Fibroblast of mammary gland (primary cell): ENCODE data around the gene PARM1.

Experiments used
- DNase-seq: peaks from one replicate; pipeline ENCODE4 v3.0.0-alpha.2; 2010; ENCODE audit warnings: low read depth
- H3K4me3 ChIP-seq: 2 replicates; pipeline ENCODE4 v1.5.1; 2011; ENCODE audit warnings: low read depth, mild to moderate bottlenecking, low read length, moderate library complexity; ENCODE audit not compliant: control insufficient read depth
- TF ChIP-seq, protein P1 (sequence below): conservative IDR thresholded peaks from 2 replicates; pipeline ENCODE4 v1.5.1; 2011; ENCODE audit warnings: low read depth, low read length, inconsistent platforms; ENCODE audit not compliant: control insufficient read depth, insufficient read depth

PARM1 gene

DNA sequence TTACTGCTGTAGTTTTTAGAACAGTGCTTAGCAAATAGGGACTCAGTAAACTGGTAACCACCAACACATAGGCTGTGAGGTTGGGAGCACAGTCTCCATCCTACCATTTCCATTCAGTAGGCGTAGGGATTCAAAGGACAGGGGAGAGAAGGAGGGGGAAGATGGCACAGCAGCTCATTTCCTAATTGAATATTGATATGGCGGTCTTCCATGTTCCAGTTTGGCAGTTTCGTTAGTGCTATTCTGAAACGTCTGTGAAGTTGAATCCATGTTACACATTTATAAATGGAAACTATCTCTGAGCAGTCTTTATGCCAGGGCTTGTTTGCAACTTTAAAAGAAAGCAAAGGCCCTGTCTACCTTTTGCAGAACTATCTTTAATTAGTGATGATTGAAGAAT, 105.5 kb downstream of the PARM1 start:
- no peak for DNase-seq
- no peak overlapping the region for H3K4me3 ChIP-seq
- TF ChIP-seq, protein P1, sequence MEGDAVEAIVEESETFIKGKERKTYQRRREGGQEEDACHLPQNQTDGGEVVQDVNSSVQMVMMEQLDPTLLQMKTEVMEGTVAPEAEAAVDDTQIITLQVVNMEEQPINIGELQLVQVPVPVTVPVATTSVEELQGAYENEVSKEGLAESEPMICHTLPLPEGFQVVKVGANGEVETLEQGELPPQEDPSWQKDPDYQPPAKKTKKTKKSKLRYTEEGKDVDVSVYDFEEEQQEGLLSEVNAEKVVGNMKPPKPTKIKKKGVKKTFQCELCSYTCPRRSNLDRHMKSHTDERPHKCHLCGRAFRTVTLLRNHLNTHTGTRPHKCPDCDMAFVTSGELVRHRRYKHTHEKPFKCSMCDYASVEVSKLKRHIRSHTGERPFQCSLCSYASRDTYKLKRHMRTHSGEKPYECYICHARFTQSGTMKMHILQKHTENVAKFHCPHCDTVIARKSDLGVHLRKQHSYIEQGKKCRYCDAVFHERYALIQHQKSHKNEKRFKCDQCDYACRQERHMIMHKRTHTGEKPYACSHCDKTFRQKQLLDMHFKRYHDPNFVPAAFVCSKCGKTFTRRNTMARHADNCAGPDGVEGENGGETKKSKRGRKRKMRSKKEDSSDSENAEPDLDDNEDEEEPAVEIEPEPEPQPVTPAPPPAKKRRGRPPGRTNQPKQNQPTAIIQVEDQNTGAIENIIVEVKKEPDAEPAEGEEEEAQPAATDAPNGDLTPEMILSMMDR = no peak

DNA sequence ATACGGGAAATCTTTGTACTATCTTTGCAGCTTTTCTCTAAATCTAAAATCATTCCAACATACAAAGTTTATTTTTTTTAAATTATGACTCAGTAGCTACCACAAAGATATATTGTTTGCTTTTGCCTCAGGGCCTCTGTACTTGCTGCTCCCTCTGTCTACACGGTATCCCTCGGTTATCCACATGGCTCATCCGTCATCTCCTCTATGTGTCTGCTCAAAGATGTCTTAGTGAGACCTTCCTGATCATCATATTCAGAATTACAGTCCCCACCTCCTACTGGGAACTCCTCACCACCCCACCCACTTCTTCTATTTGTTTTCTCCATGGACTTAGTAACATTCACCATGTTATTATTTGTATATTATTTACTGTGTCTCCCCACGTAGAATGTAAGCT, 107.8 kb downstream of the PARM1 start:
- TF ChIP-seq, protein P1 = no peak
- H3K4me3 ChIP-seq = no peak overlapping the region
- no peak for DNase-seq

DNA sequence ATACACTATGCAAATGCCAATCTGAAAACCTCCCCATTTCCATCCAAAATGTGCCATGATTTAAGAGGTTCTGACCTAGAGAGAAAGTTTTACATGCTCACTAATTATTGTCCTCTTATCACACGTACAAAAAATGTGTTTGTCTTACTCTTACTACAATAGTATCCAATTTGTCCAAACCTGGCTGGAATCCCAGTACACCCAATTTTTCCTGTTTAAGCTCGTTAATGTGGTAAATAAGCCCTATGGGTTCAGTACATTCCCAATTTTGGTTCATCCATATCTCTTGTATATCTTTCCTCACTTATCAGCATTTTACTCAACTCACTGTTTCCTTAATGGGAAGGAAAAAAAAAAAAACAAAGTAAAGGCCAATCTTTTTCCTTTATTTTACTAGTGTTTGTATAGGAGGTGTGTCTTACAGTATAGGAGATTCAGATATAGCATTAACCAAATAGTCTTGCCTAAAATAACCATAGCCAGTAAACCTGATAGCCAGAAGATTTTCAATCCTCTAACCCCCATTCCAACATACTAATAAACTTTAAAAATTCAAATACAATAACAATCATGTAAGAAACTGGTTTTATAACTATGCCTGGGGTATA, 109.8 kb downstream of the PARM1 start:
- DNase-seq = no peak
- no peak overlapping the region for H3K4me3 ChIP-seq
- TF ChIP-seq, protein P1 = no peak

DNA sequence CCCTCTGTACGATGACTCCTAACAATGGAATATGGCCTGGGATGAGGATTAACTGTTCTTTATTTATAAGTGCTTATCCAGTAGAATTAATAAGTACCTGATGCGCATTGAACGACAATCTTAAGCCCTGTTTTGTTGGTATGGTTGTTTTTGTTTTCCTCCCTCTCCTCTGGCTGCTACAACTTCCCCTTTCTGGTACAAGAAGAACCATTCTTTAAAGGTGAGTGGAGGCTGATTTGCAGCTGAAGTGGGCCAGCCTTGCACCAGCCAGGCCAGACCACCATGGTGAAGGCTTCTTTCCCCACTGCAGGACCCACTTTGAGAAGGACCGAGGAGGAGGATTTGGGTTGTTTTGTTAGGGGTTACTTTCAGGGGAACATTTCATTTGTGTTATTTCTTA, 113.3 kb downstream of the PARM1 start:
- TF ChIP-seq, protein P1 = no peak
- DNase-seq = no peak
- H3K4me3 ChIP-seq = no peak overlapping the region

DNA sequence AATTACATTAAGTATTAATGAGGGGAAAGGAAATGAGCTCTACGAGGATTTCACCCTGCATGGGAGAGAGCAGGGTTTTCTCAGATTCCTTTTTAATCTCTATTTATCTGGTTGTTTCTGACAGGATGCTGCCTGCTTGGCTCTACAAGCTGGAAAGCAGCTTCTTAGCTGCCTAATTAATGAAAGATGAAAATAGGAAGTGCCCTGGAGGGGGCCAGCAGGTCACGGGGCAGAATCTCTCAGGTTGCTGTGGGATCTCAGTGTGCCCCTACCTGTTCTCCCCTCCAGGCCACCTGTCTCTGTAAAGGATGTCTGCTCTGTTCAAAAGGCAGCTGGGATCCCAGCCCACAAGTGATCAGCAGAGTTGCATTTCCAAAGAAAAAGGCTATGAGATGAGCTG, 113.7 kb downstream of the PARM1 start:
- TF ChIP-seq, protein P1 = no peak
- no peak for DNase-seq
- H3K4me3 ChIP-seq = no peak overlapping the region

DNA sequence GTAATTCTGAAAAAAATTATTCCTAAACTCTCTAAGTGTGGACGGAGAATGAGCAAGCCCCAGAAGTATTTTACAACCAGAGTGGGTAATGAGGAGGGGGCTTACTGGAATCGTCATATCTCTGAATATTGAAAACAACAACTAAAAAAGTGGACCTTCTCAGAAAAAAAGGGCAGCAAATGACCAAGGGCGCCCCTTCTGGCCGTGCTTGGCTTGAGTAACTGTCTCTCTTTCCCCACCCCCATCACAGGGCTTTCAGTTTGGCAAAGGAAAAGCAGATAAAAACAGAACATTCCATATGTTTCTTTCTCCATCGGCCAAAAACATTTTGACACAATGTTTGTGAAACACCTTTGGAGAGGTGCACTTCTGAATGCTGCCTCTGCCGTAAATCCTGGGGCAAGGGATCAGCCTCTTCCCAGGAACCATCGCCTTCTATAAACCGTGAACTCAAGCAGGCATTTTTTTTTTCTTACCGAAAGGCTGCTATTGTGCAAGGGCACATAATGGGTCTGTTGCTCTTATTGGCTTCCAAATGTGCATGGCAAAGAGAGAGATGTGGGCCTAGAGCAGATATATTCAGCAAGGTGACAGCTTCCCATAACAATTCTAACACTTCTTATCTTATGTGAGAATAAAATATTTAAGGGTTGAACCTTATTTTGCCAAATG, 115.4 kb downstream of the PARM1 start:
- TF ChIP-seq, protein P1 = peak; percentile 16
- H3K4me3 ChIP-seq = no peak overlapping the region
- no peak for DNase-seq
